GM18508 (cell line): ENCODE measurements around the gene ZNF441.
"Not testable (repeated sequence)": the region's sequence is repeated elsewhere in the genome, so short reads cannot be mapped to it uniquely, and the experiment has no call there.

Experiments used
- ATAC-seq: cut with Tn5 transposase; IDR thresholded peaks from one replicate; pipeline ENCODE4 v1.9.1; 2021; ENCODE audit warnings: moderate number of reproducible peaks; ENCODE audit not compliant: insufficient read depth, unreplicated experiment

ZNF441 gene

GRCh38 chr19:11766597-11767591, at the start of gene ZNF441:
Gene ZNF441, plus strand, starts transcription at chr19:11767000. Its CDS starts 194 bp downstream, at chr19:11767194.
- peak; percentile 50 for ATAC-seq

- ATAC-seq: no peak
Measured at GRCh38 chr19:11721681-11722080, 45.1 kb upstream of the ZNF441 start.

- no peak for ATAC-seq
Measured at GRCh38 chr19:11722414-11722813, 44.4 kb upstream of the ZNF441 start.

GRCh38 chr19:11729586-11729985, 37.2 kb upstream of the ZNF441 start:
- no peak for ATAC-seq

GRCh38 chr19:11735375-11735774, 31.4 kb upstream of the ZNF441 start:
- no peak for ATAC-seq

GRCh38 chr19:11736696-11737095, 30.1 kb upstream of the ZNF441 start:
- no peak for ATAC-seq

- ATAC-seq: no peak
Measured at GRCh38 chr19:11737964-11738745, 28.6 kb upstream of the ZNF441 start.

GRCh38 chr19:11738746-11739620, 27.8 kb upstream of the ZNF441 start, which contains the start of gene ZNF823:
Gene ZNF823, minus strand, starts transcription at chr19:11738946. Its CDS starts 127 bp downstream, at chr19:11738819.
- peak; percentile 42 for ATAC-seq

GRCh38 chr19:11745869-11746268, 20.9 kb upstream of the ZNF441 start:
- no peak for ATAC-seq

- ATAC-seq: no peak
Measured at GRCh38 chr19:11747277-11747676, 19.5 kb upstream of the ZNF441 start.

- ATAC-seq: no peak
Measured at GRCh38 chr19:11749751-11750150, 17.0 kb upstream of the ZNF441 start.

GRCh38 chr19:11752244-11752736, 14.5 kb upstream of the ZNF441 start:
- no peak for ATAC-seq

GRCh38 chr19:11754663-11755062, 12.1 kb upstream of the ZNF441 start:
- no peak for ATAC-seq

- ATAC-seq: no peak
Measured at GRCh38 chr19:11756965-11757364, 9.8 kb upstream of the ZNF441 start.

- no peak for ATAC-seq
Measured at GRCh38 chr19:11759805-11760204, 7.0 kb upstream of the ZNF441 start.

- ATAC-seq: no peak
Measured at GRCh38 chr19:11763117-11763516, 3.7 kb upstream of the ZNF441 start.

- ATAC-seq: no peak
Measured at GRCh38 chr19:11763611-11764010, 3.2 kb upstream of the ZNF441 start.

- ATAC-seq: peak; percentile 17
Measured at GRCh38 chr19:11767633-11768133, 883 bp downstream of the ZNF441 start.

- no peak for ATAC-seq
Measured at GRCh38 chr19:11769995-11770394, 3.2 kb downstream of the ZNF441 start.

GRCh38 chr19:11771520-11771919, 4.7 kb downstream of the ZNF441 start:
- ATAC-seq: not testable (repeated sequence)
